Measurements from ENCODE around the gene ATP5MC2. TPM values are rescaled to one million over a fixed set of nuclear protein-coding genes. Genes with fewer than 3 reads are reported as not detected.

Gene ATP5MC2
- total RNA-seq, 4 donors from 2014 or later = 181 to 334 (median 259) TPM

DNA sequence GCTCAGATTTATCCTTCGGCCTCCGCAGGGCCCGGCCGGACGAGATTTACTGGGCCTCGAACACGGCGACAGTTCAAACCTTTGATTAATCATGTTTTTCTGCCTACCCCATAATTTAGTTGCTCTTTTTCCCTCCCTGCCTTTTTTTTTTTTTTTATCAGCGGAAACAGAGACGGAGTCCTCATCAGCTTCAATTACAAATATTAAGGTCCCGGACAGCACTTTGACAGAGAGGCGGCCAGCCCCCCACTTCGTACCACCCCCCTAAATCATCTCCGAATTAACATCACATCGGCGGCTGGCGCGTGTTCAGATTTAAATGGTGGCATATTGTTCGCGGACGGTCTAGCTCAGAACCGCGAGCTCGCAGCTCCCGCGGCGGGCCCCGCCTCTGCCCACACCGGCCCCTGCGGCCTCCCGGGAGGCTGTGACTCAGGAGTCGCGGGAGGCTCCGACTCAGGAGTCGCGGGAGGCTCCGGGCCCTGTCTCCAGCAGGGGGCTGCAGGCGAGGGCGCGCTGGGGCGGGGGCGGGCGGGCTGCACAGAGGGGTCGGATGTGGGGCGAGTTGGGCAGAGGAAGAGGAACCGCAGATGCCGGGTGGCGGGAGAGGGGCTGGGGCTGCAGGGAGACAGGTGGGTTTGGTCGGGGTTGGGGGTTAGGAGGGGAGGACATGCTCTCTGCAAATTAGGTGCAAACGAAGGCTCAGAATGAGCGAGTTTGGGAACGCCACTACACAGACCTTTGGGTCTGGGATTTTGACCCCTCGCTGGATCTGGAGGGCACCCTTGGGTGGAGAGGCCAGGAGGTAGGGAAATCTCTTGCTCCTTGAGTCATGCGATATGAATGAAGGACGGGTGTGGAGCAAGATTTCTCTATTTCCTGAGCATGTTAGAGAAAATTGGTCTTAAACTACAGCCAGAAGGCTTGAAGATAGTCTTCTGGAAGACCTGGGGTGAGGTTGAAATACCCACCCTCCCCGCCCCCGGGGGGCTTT, 19.6 kb upstream of the ATP5MC2 start:
- DNase-seq = peak in 1 of 2 donors; percentile 9
- WGBS, 2 donors = 11 to 15% methylated on average over 30 to 35 of the region's 57 CpGs
- Histone ChIP-seq H3K27ac (no peak overlapping the region), H3K9me3 (no peaks in the 10 kb centered on the region), H3K4me3 (replicated peaks in 1 of 3) (peak overlapping the region in 1 of 3 donors; percentile 6), H3K4me1 (peaks cover 0 to 17% of the 10 kb centered on the region in 2 donors), H3K36me3 (no peaks in the 10 kb centered on the region), H3K27me3 (peaks cover 15% of the 10 kb centered on the region)
- no peak for TF ChIP-seq POLR2A (IDR thresholded peaks at IDR 0.05)
- intact Hi-C loops (cut with DNase I) = no loop called here

GRCh38 chr12:53694756-53695151, 18.9 kb upstream of the ATP5MC2 start:
- WGBS, 2 donors = 45 to 50% methylated on average over 16 of the region's 16 CpGs
- intact Hi-C loops (cut with DNase I) = no loop called here
- peaks cover 0 to 17% of the 10 kb centered on the region in 2 donors for H3K4me1 ChIP-seq
- no peaks in the 10 kb centered on the region for H3K36me3 ChIP-seq
- no peaks in the 10 kb centered on the region for H3K9me3 ChIP-seq
- no peak for TF ChIP-seq POLR2A (IDR thresholded peaks at IDR 0.05)
- TF ChIP-seq CTCF (IDR thresholded peaks at IDR 0.05) = no peak
- no peak overlapping the region for H3K27ac ChIP-seq
- no peak overlapping the region for H3K4me3 ChIP-seq (replicated peaks in 1 of 3)
- no peak for DNase-seq
- peaks cover 15% of the 10 kb centered on the region for H3K27me3 ChIP-seq

DNA sequence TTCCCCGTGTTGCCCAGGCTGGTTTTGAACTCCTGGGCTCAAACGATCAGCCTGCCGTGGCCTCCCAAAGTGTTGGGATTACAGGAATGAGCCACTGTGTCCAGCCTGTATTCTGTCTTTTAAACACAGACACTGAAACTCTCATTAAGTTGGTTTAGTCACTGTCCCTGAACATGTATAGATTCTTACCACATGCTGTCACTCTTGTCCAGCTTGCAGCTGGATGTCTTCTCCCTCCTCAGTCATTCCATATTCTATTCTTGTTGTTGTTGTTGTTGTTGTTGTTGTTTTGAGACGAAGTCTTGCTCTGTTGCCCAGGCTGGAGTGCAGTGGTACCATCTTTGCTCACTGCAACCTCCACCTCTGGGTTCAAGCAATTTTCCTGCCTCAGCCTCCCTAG, 12.3 kb upstream of the ATP5MC2 start:
- H3K27ac ChIP-seq = no peak overlapping the region
- 83 to 86% methylated on average over 4 of the region's 4 CpGs for WGBS, 2 donors
- intact Hi-C loops (cut with DNase I) = no loop called here
- no peaks in the 10 kb centered on the region for H3K36me3 ChIP-seq
- DNase-seq = no peak
- H3K4me3 ChIP-seq (replicated peaks in 1 of 3) = no peak overlapping the region
- H3K9me3 ChIP-seq = no peaks in the 10 kb centered on the region
- no peaks in the 10 kb centered on the region for H3K27me3 ChIP-seq
- TF ChIP-seq CTCF (IDR thresholded peaks at IDR 0.05) (no peak), POLR2A (IDR thresholded peaks at IDR 0.05) (no peak)
- no peaks in the 10 kb centered on the region for H3K4me1 ChIP-seq

DNA sequence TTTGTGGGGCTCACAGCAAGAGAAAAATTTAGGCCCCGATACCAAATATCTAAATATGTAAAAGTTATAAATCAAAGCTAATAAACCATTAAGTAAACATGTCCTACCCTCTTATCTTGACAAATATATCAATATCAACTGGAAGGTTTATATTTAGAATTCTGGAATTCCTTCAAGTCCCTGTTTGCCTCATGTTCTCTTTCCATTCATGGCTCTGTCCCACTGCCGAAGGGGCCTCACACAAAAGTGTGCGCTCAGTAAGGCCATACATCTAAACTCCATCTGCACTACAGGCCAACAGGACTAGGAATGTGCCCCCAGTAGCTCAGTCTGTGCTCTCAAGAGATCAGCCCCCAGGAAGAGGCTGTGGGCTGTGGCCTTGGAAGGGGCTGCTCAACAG, 10.6 kb upstream of the ATP5MC2 start:
- Histone ChIP-seq H3K9me3 (no peaks in the 10 kb centered on the region), H3K4me3 (replicated peaks in 1 of 3) (no peak overlapping the region), H3K4me1 (no peaks in the 10 kb centered on the region), H3K27ac (no peak overlapping the region), H3K27me3 (no peaks in the 10 kb centered on the region), H3K36me3 (no peaks in the 10 kb centered on the region)
- intact Hi-C loops (cut with DNase I) = no loop called here
- WGBS, 2 donors = 73% methylated on average over 3 of the region's 3 CpGs
- no peak for DNase-seq
- no peak for TF ChIP-seq CTCF (IDR thresholded peaks at IDR 0.05)

DNA sequence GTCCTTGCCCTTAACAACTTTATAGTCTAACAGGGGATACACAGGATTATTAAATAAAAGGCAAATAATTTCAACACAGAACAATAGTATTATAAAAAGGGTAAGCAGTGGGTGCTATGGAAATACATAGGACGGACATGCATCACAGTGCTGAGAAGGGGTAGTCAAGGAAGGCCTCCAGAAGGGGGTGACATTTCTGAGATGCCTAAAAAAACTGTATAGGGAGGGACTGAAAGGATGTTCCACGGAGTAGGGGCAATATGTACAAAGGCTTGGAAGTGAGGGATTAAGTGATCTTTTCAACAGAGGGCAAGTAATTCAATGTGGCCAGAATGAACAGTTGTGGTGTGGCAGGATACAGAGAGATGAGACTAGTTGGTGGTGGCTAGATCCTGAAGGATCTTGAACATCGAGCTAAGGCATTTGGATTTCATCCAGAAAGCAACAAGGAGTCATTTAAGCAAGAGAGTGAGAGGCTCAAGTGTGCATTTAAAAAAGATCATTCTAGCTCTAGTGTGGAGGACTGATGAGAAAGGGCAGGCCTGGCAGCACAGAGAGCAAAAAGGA, 8.9 kb upstream of the ATP5MC2 start:
- Histone ChIP-seq H3K27me3 (no peaks in the 10 kb centered on the region), H3K9me3 (no peaks in the 10 kb centered on the region), H3K27ac (no peak overlapping the region), H3K4me3 (replicated peaks in 1 of 3) (no peak overlapping the region), H3K36me3 (no peaks in the 10 kb centered on the region), H3K4me1 (no peaks in the 10 kb centered on the region)
- TF ChIP-seq CTCF (IDR thresholded peaks at IDR 0.05) = no peak
- no peak for TF ChIP-seq POLR2A (IDR thresholded peaks at IDR 0.05)
- no peak for DNase-seq
- WGBS, 2 donors = 69 to 73% methylated on average over 3 of the region's 3 CpGs
- intact Hi-C loops (cut with DNase I) = no loop called here

Data from thyroid gland (tissue), 4 donors.